SK-N-SH treated with all-trans-retinoic acid at 6 μM for 48 hours (cell line): Measurements from ENCODE around the gene ADAM15.

ENCODE experiments used
- ATAC-seq: fragments of 200-7000 bp; cut with Tn5 transposase; 3 replicates; pipeline ENCODE4 v1.9.1; 2020; ENCODE audit warnings: mild to moderate bottlenecking, moderate library complexity
- ARNTL ChIP-seq: fragments of 450-650 bp; formaldehyde crosslinking; IDR thresholded peaks from 2 replicates; pipeline ENCODE4 v1.5.0; 2020; ENCODE audit warnings: low read depth, mild to moderate bottlenecking, moderate library complexity, borderline replicate concordance
- BACH2 ChIP-seq: fragments of 250-450 bp; sonication (Bioruptor Pico); IDR thresholded peaks from 2 replicates; pipeline ENCODE4 v1.9.0; 2021; ENCODE audit warnings: mild to moderate bottlenecking, borderline replicate concordance
- CSDC2 ChIP-seq: fragments of 250-450 bp; sonication (Bioruptor Pico); IDR thresholded peaks from 2 replicates; pipeline ENCODE4 v1.5.0; 2020; ENCODE audit warnings: mild to moderate bottlenecking, moderate library complexity
- CSRNP3 ChIP-seq: fragments of 250-450 bp; sonication (Bioruptor Pico); IDR thresholded peaks from 2 replicates; pipeline ENCODE4 v1.5.1; 2021; ENCODE audit warnings: mild to moderate bottlenecking, moderate library complexity
- ESRRG ChIP-seq: fragments of 250-450 bp; sonication (Bioruptor Pico); IDR thresholded peaks from 2 replicates; pipeline ENCODE4 v1.6.1; 2021; ENCODE audit warnings: mild to moderate bottlenecking
- ISL1 ChIP-seq: fragments of 250-450 bp; sonication (Bioruptor Pico); IDR thresholded peaks from 2 replicates; pipeline ENCODE4 v2.1.2; 2022; ENCODE audit warnings: mild to moderate bottlenecking, moderate library complexity
- PATZ1 ChIP-seq: fragments of 250-450 bp; sonication (Bioruptor Pico); IDR thresholded peaks from 2 replicates; pipeline ENCODE4 v1.8.0; 2020; ENCODE audit warnings: mild to moderate bottlenecking, moderate library complexity, borderline replicate concordance
- PPARA ChIP-seq: fragments of 250-450 bp; sonication (Bioruptor Pico); IDR thresholded peaks from 2 replicates; pipeline ENCODE4 v1.5.0; 2020; ENCODE audit warnings: mild to moderate bottlenecking, borderline replicate concordance
- RARB ChIP-seq: fragments of 250-450 bp; sonication (Bioruptor Pico); IDR thresholded peaks from 2 replicates; pipeline ENCODE4 v1.8.0; 2021; ENCODE audit warnings: mild to moderate bottlenecking, moderate library complexity
- TCF4 ChIP-seq: fragments of 250-450 bp; sonication (Bioruptor Pico); IDR thresholded peaks from 2 replicates; pipeline ENCODE4 v1.8.0; 2021; ENCODE audit warnings: mild to moderate bottlenecking, moderate library complexity, borderline replicate concordance
- ZC3H10 ChIP-seq: fragments of 250-450 bp; sonication (Bioruptor Pico); IDR thresholded peaks from 2 replicates; pipeline ENCODE4 v1.5.1; 2021; ENCODE audit warnings: mild to moderate bottlenecking, moderate library complexity
- ZFP3 ChIP-seq: fragments of 250-450 bp; sonication (Bioruptor Pico); IDR thresholded peaks from 2 replicates; pipeline ENCODE4 v1.5.0; 2020; ENCODE audit warnings: mild to moderate bottlenecking, moderate library complexity
- ZFP30 ChIP-seq: fragments of 450-650 bp; formaldehyde crosslinking; IDR thresholded peaks from 2 replicates; pipeline ENCODE4 v1.5.0; 2022; ENCODE audit warnings: mild to moderate bottlenecking, moderate library complexity
- ZNF70 ChIP-seq: fragments of 450-650 bp; formaldehyde crosslinking; IDR thresholded peaks from 2 replicates; pipeline ENCODE4 v1.5.0; 2020; ENCODE audit warnings: mild to moderate bottlenecking, moderate library complexity
- ZNF8 ChIP-seq: fragments of 450-650 bp; formaldehyde crosslinking; IDR thresholded peaks from 2 replicates; pipeline ENCODE4 v1.5.0; 2020; ENCODE audit warnings: mild to moderate bottlenecking, moderate library complexity
- TF ChIP-seq, protein P1 (sequence below): fragments of 250-450 bp; sonication (Bioruptor Pico); IDR thresholded peaks from 2 replicates; pipeline ENCODE4 v1.8.0; 2021; ENCODE audit warnings: low read depth, mild to moderate bottlenecking, moderate library complexity, borderline replicate concordance
- TF ChIP-seq, protein P2 (sequence below): fragments of 250-450 bp; sonication (Bioruptor Pico); IDR thresholded peaks from 2 replicates; pipeline ENCODE4 v1.5.1; 2020; ENCODE audit warnings: low read depth, mild to moderate bottlenecking, moderate library complexity
- TF ChIP-seq, protein P3 (sequence below): fragments of 250-450 bp; sonication (Bioruptor Pico); IDR thresholded peaks from 2 replicates; pipeline ENCODE4 v1.5.0; 2020; ENCODE audit warnings: mild to moderate bottlenecking, moderate library complexity

The ADAM15 gene

GRCh38 chr1:155079210-155079486 is 28.0 kb downstream of the ADAM15 start:
- peak; percentile 7 for ATAC-seq

DNA sequence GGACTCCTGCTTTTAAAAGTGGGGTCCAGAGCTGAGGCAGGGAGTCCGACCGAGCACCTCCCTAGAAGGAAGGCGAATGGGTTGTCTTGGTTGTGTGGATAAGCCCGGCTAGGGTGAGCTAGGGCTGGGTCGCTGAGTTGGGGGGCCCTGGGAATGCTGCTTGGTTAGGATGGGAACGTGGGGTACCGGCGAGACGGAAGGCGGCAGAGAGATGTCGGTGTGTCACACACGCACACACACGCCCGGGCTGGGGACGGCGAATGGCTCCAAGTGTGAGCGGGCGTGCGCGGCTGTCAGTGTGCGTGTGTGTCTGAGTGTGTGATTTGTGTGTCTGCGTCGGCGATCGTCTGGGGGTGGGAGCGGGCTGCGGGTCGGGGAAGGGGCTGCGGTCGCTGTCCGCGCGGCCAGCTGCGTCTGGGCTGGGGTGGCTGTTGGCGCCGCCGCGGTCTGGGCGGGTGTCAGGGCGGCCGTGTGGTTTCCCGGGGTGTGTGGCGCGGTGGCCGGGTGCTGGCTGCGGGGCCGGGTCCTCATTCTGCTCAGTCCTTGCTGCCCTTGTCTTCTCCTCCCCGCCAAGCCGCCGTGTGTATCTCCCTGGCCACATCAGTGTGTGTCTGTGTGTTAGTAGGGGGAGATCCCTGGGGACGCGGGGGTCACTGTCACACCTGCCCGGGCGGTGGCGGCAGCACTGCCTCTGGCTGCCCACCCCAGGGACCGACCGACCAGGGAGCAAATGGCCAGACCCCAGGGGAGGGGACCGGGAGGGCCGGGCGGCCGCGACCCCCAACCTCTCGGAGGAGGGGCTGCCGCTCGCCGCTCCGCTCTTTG is 28.6 kb downstream of the ADAM15 start:
- TF ChIP-seq ESRRG (CRISPR knock-in tag) = no peak
- TF ChIP-seq TCF4 (CRISPR knock-in tag) = no peak
- peak; percentile 17 for ATAC-seq

More at GRCh38 chr1:155079210-155079486, 28.0 kb downstream of the ADAM15 start:
- TF ChIP-seq BACH2 = no peak
- TF ChIP-seq CSRNP3 = no peak
- no peak for TF ChIP-seq ZC3H10 (CRISPR knock-in tag)
- no peak for TF ChIP-seq PATZ1
- TF ChIP-seq PPARA (CRISPR knock-in tag) = no peak
- TF ChIP-seq, protein P1, sequence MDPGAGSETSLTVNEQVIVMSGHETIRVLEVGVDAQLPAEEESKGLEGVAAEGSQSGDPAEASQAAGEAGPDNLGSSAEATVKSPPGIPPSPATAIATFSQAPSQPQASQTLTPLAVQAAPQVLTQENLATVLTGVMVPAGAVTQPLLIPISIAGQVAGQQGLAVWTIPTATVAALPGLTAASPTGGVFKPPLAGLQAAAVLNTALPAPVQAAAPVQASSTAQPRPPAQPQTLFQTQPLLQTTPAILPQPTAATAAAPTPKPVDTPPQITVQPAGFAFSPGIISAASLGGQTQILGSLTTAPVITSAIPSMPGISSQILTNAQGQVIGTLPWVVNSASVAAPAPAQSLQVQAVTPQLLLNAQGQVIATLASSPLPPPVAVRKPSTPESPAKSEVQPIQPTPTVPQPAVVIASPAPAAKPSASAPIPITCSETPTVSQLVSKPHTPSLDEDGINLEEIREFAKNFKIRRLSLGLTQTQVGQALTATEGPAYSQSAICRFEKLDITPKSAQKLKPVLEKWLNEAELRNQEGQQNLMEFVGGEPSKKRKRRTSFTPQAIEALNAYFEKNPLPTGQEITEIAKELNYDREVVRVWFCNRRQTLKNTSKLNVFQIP = no peak
- TF ChIP-seq RARB = no peak
- TF ChIP-seq ESRRG (CRISPR knock-in tag) = no peak
- no peak for TF ChIP-seq ZFP30
- TF ChIP-seq, protein P2, sequence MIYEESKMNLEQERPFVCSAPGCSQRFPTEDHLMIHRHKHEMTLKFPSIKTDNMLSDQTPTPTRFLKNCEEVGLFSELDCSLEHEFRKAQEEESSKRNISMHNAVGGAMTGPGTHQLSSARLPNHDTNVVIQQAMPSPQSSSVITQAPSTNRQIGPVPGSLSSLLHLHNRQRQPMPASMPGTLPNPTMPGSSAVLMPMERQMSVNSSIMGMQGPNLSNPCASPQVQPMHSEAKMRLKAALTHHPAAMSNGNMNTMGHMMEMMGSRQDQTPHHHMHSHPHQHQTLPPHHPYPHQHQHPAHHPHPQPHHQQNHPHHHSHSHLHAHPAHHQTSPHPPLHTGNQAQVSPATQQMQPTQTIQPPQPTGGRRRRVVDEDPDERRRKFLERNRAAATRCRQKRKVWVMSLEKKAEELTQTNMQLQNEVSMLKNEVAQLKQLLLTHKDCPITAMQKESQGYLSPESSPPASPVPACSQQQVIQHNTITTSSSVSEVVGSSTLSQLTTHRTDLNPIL (CRISPR knock-in tag) = no peak
- TF ChIP-seq, protein P3, sequence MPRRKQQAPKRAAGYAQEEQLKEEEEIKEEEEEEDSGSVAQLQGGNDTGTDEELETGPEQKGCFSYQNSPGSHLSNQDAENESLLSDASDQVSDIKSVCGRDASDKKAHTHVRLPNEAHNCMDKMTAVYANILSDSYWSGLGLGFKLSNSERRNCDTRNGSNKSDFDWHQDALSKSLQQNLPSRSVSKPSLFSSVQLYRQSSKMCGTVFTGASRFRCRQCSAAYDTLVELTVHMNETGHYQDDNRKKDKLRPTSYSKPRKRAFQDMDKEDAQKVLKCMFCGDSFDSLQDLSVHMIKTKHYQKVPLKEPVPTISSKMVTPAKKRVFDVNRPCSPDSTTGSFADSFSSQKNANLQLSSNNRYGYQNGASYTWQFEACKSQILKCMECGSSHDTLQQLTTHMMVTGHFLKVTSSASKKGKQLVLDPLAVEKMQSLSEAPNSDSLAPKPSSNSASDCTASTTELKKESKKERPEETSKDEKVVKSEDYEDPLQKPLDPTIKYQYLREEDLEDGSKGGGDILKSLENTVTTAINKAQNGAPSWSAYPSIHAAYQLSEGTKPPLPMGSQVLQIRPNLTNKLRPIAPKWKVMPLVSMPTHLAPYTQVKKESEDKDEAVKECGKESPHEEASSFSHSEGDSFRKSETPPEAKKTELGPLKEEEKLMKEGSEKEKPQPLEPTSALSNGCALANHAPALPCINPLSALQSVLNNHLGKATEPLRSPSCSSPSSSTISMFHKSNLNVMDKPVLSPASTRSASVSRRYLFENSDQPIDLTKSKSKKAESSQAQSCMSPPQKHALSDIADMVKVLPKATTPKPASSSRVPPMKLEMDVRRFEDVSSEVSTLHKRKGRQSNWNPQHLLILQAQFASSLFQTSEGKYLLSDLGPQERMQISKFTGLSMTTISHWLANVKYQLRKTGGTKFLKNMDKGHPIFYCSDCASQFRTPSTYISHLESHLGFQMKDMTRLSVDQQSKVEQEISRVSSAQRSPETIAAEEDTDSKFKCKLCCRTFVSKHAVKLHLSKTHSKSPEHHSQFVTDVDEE (CRISPR knock-in tag) = no peak
- TF ChIP-seq ISL1 (CRISPR knock-in tag) = no peak
- TF ChIP-seq ZFP3 (CRISPR knock-in tag) = no peak

GRCh38 chr1:155080312-155081228 is 29.5 kb downstream of the ADAM15 start:
- no peak for ATAC-seq
- TF ChIP-seq PPARA (CRISPR knock-in tag) (no peak), ARNTL (CRISPR knock-in tag) (peak; percentile 70; the same call in 1 of the 2 replicates)

DNA sequence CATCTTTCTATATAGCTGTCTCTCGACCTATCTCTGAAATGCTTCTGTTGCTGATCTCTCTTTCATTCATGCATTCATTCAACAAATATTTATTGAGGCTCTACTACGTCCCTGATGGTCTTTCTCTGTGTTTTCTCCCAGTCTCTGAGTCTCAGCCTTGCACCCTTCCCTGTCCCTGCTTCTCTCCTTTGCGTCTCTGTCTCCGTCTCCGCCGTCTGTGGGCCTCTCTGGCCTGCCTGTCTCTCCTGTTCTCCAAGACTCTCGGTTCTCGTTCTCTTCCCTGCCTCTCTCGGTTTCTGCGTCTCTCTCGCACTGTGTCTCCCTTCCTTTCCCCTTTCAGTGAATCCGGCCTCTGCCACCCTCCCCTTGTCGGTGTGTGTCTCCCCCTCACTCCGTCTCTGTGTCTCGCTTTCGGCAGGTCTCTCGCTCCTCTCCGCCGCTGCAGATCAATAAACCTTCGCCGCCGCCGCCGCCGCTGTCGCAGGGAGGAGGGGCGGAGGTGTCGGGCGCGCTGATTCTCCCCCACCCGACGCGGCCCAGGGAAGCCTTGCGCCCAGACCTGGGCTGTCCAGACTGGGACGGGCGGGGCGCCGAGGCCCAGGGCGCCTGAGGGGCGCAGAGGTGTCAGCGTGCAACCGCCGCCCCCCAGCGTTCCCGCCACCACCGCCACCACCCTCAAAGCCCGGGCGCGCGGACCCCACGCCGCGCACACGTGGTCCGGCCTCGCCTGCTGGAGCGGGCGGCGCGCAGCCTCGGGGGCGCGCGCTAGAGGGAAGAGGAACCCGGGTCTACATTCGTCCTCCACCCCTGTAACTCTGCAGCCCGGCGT is 30.6 kb downstream of the ADAM15 start:
- ATAC-seq = no peak
- TF ChIP-seq ZNF70 (CRISPR knock-in tag) (no peak), PATZ1 (no peak), ZNF8 (no peak), ESRRG (CRISPR knock-in tag) (no peak), CSDC2 (CRISPR knock-in tag) (no peak)
- TF ChIP-seq, protein P3 (CRISPR knock-in tag) = no peak
